ENCODE results near the gene S100P. TPM values are rescaled to one million over a fixed set of nuclear protein-coding genes. Genes with fewer than 3 reads are reported as not detected.

S100P gene
- total and polyA plus RNA-seq, 9 donors: 0.41 to 3.9 (median 1.7) TPM

- Histone ChIP-seq H3K27ac (ENCODE audit: low read length) (no peak overlapping the region), H3K36me3 (ENCODE audit: control insufficient read depth, insufficient read depth, low read length) (no peaks in the 10 kb centered on the region), H3K27me3 (ENCODE audit: control insufficient read depth, insufficient read depth, low read length) (peaks cover 35% of the 10 kb centered on the region), H3K4me1 (ENCODE audit: control insufficient read depth, insufficient read depth, low read length) (peaks cover 4% of the 10 kb centered on the region), H3K9me3 (replicated peaks; ENCODE audit: control insufficient read depth, low read depth, low read length) (no peaks in the 10 kb centered on the region), H3K4me3 (ENCODE audit: low read length) (no peak overlapping the region)
- DNase-seq: no peak
- 51% methylated on average over 59 of the region's 65 CpGs for WGBS (ENCODE audit: insufficient coverage)
These were observed 36.2 kb upstream of the S100P start for GRCh38 chr4:6657242-6658208.

- DNase-seq: no peak
- H3K27ac ChIP-seq (ENCODE audit: low read length): no peak overlapping the region
- WGBS (ENCODE audit: insufficient coverage): 88% methylated on average over 5 of the region's 7 CpGs
- H3K9me3 ChIP-seq (replicated peaks; ENCODE audit: control insufficient read depth, low read depth, low read length): no peaks in the 10 kb centered on the region
- no peak overlapping the region for H3K4me3 ChIP-seq (ENCODE audit: low read length)
- no peaks in the 10 kb centered on the region for H3K36me3 ChIP-seq (ENCODE audit: control insufficient read depth, insufficient read depth, low read length)
- H3K27me3 ChIP-seq (ENCODE audit: control insufficient read depth, insufficient read depth, low read length): peaks cover 42% of the 10 kb centered on the region
- peaks cover 4% of the 10 kb centered on the region for H3K4me1 ChIP-seq (ENCODE audit: control insufficient read depth, insufficient read depth, low read length)
These were observed 35.5 kb upstream of the S100P start for GRCh38 chr4:6658209-6658595.

GRCh38 chr4:6658597-6659075 is 35.0 kb upstream of the S100P start:
- DNase-seq: peak; percentile 23
- H3K27me3 ChIP-seq (ENCODE audit: control insufficient read depth, insufficient read depth, low read length): peaks cover 46% of the 10 kb centered on the region
- no peaks in the 10 kb centered on the region for H3K36me3 ChIP-seq (ENCODE audit: control insufficient read depth, insufficient read depth, low read length)
- H3K27ac ChIP-seq (ENCODE audit: low read length): no peak overlapping the region
- WGBS (ENCODE audit: insufficient coverage): 4% methylated on average over 49 of the region's 52 CpGs
- no peaks in the 10 kb centered on the region for H3K9me3 ChIP-seq (replicated peaks; ENCODE audit: control insufficient read depth, low read depth, low read length)
- peak overlapping the region; percentile 31 for H3K4me3 ChIP-seq (ENCODE audit: low read length)
- H3K4me1 ChIP-seq (ENCODE audit: control insufficient read depth, insufficient read depth, low read length): peaks cover 4% of the 10 kb centered on the region

GRCh38 chr4:6659897-6660296 is 33.8 kb upstream of the S100P start:
- Histone ChIP-seq H3K4me1 (ENCODE audit: control insufficient read depth, insufficient read depth, low read length) (peaks cover 8% of the 10 kb centered on the region), H3K36me3 (ENCODE audit: control insufficient read depth, insufficient read depth, low read length) (no peaks in the 10 kb centered on the region), H3K4me3 (ENCODE audit: low read length) (no peak overlapping the region), H3K9me3 (replicated peaks; ENCODE audit: control insufficient read depth, low read depth, low read length) (no peaks in the 10 kb centered on the region), H3K27ac (ENCODE audit: low read length) (no peak overlapping the region), H3K27me3 (ENCODE audit: control insufficient read depth, insufficient read depth, low read length) (peaks cover 59% of the 10 kb centered on the region)
- 82% methylated on average over 2 of the region's 2 CpGs for WGBS (ENCODE audit: insufficient coverage)
- no peak for DNase-seq

GRCh38 chr4:6660430-6660829 is 33.2 kb upstream of the S100P start:
- H3K9me3 ChIP-seq (replicated peaks; ENCODE audit: control insufficient read depth, low read depth, low read length): no peaks in the 10 kb centered on the region
- H3K27me3 ChIP-seq (ENCODE audit: control insufficient read depth, insufficient read depth, low read length): peaks cover 64% of the 10 kb centered on the region
- H3K36me3 ChIP-seq (ENCODE audit: control insufficient read depth, insufficient read depth, low read length): no peaks in the 10 kb centered on the region
- H3K4me1 ChIP-seq (ENCODE audit: control insufficient read depth, insufficient read depth, low read length): peaks cover 8% of the 10 kb centered on the region
- 93% methylated on average over 3 of the region's 3 CpGs for WGBS (ENCODE audit: insufficient coverage)
- H3K4me3 ChIP-seq (ENCODE audit: low read length): no peak overlapping the region
- no peak for DNase-seq
- H3K27ac ChIP-seq (ENCODE audit: low read length): no peak overlapping the region

- Histone ChIP-seq H3K4me1 (ENCODE audit: control insufficient read depth, insufficient read depth, low read length) (peaks cover 8% of the 10 kb centered on the region), H3K4me3 (ENCODE audit: low read length) (no peak overlapping the region), H3K27me3 (ENCODE audit: control insufficient read depth, insufficient read depth, low read length) (peaks cover 66% of the 10 kb centered on the region), H3K9me3 (replicated peaks; ENCODE audit: control insufficient read depth, low read depth, low read length) (no peaks in the 10 kb centered on the region), H3K27ac (ENCODE audit: low read length) (no peak overlapping the region), H3K36me3 (ENCODE audit: control insufficient read depth, insufficient read depth, low read length) (no peaks in the 10 kb centered on the region)
- WGBS (ENCODE audit: insufficient coverage): no CpG with 5 or more reads among the region's 3 CpGs
- no peak for DNase-seq
These were observed 31.1 kb upstream of the S100P start for GRCh38 chr4:6662591-6662990.

GRCh38 chr4:6663596-6664393 is 29.9 kb upstream of the S100P start:
- no peaks in the 10 kb centered on the region for H3K9me3 ChIP-seq (replicated peaks; ENCODE audit: control insufficient read depth, low read depth, low read length)
- no peak overlapping the region for H3K27ac ChIP-seq (ENCODE audit: low read length)
- no peaks in the 10 kb centered on the region for H3K36me3 ChIP-seq (ENCODE audit: control insufficient read depth, insufficient read depth, low read length)
- peaks cover 57% of the 10 kb centered on the region for H3K27me3 ChIP-seq (ENCODE audit: control insufficient read depth, insufficient read depth, low read length)
- H3K4me1 ChIP-seq (ENCODE audit: control insufficient read depth, insufficient read depth, low read length): peaks cover 8% of the 10 kb centered on the region
- DNase-seq: no peak
- H3K4me3 ChIP-seq (ENCODE audit: low read length): no peak overlapping the region
- WGBS (ENCODE audit: insufficient coverage): 7% methylated on average over 54 of the region's 55 CpGs

GRCh38 chr4:6665320-6665654 is 28.4 kb upstream of the S100P start:
- 95% methylated on average over 4 of the region's 9 CpGs for WGBS (ENCODE audit: insufficient coverage)
- H3K4me3 ChIP-seq (ENCODE audit: low read length): no peak overlapping the region
- no peak for DNase-seq
- H3K9me3 ChIP-seq (replicated peaks; ENCODE audit: control insufficient read depth, low read depth, low read length): no peaks in the 10 kb centered on the region
- H3K27me3 ChIP-seq (ENCODE audit: control insufficient read depth, insufficient read depth, low read length): peaks cover 48% of the 10 kb centered on the region
- H3K27ac ChIP-seq (ENCODE audit: low read length): no peak overlapping the region
- H3K36me3 ChIP-seq (ENCODE audit: control insufficient read depth, insufficient read depth, low read length): peaks cover 2% of the 10 kb centered on the region
- peaks cover 5% of the 10 kb centered on the region for H3K4me1 ChIP-seq (ENCODE audit: control insufficient read depth, insufficient read depth, low read length)

- Histone ChIP-seq H3K4me1 (ENCODE audit: control insufficient read depth, insufficient read depth, low read length) (peaks cover 5% of the 10 kb centered on the region), H3K9me3 (replicated peaks; ENCODE audit: control insufficient read depth, low read depth, low read length) (no peaks in the 10 kb centered on the region), H3K36me3 (ENCODE audit: control insufficient read depth, insufficient read depth, low read length) (peaks cover 6% of the 10 kb centered on the region)
These were observed 25.3 kb upstream of the S100P start for GRCh38 chr4:6668391-6668790.

GRCh38 chr4:6671648-6672047 is 22.0 kb upstream of the S100P start:
- Histone ChIP-seq H3K36me3 (ENCODE audit: control insufficient read depth, insufficient read depth, low read length) (peaks cover 17% of the 10 kb centered on the region), H3K4me1 (ENCODE audit: control insufficient read depth, insufficient read depth, low read length) (peaks cover 18% of the 10 kb centered on the region), H3K27me3 (ENCODE audit: control insufficient read depth, insufficient read depth, low read length) (peaks cover 2% of the 10 kb centered on the region), H3K27ac (ENCODE audit: low read length) (no peak overlapping the region), H3K9me3 (replicated peaks; ENCODE audit: control insufficient read depth, low read depth, low read length) (no peaks in the 10 kb centered on the region), H3K4me3 (ENCODE audit: low read length) (no peak overlapping the region)
- no peak for DNase-seq
- no CpG with 5 or more reads among the region's 1 CpG for WGBS (ENCODE audit: insufficient coverage)

More at GRCh38 chr4:6668391-6668790, 25.3 kb upstream of the S100P start:
- DNase-seq: no peak
- Histone ChIP-seq H3K27me3 (ENCODE audit: control insufficient read depth, insufficient read depth, low read length) (peaks cover 30% of the 10 kb centered on the region), H3K27ac (ENCODE audit: low read length) (no peak overlapping the region), H3K4me3 (ENCODE audit: low read length) (no peak overlapping the region)
- 82% methylated on average over 8 of the region's 11 CpGs for WGBS (ENCODE audit: insufficient coverage)

All from muscle of leg (tissue), 11 donors.